ENCODE results near the gene TUBA1C. TPM values are rescaled to one million over a fixed set of nuclear protein-coding genes. Genes with fewer than 3 reads are reported as not detected.
A peak's percentile ranks its signal among the peaks of the same experiment; 100 is the strongest.

The TUBA1C gene
- total RNA-seq, 1 experiment from 2014 or later = 660 TPM

DNA sequence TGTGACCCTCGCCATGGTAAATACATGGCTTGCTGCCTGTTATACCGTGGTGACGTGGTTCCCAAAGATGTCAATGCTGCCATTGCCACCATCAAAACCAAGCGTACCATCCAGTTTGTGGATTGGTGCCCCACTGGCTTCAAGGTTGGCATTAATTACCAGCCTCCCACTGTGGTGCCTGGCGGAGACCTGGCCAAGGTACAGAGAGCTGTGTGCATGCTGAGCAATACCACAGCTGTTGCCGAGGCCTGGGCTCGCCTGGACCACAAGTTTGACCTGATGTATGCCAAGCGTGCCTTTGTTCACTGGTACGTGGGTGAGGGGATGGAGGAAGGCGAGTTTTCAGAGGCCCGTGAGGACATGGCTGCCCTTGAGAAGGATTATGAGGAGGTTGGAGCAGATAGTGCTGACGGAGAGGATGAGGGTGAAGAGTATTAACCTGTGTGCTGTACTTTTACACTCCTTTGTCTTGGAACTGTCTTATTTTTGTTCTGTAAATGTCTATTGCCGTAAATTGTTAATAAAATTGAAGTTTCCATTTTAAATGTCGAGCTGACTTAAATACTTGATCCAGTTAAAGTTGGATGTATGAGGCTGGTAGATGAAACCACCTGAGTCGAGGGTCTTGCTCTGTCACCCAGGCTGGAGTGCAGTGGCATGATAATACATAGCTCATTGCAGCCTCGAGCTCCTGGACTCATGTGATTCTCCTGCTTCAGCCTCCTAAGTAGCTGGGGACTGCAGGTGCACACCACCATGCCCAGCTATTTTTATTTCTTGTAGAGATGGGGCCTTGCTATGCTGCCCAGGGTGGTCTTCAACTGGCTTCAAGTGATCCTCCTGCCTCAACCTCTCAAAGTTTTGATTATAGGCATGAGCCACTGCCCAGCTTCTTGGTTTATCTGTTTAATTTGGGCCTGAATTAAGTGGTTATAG lies 8.2 kb downstream of the TUBA1C start:
- peaks cover 38 to 56% (median 52%) of the 10 kb centered on the region in 3 experiments for H3K36me3 Mint-ChIP-seq (ENCODE audit: insufficient read depth in 1 of 3, low read depth in 3 of 3)
- Histone ChIP-seq H3K27me3 (ENCODE audit: insufficient read depth, low read length) (no peaks in the 10 kb centered on the region), H2BK15ac (ENCODE audit: low read depth, low read length) (no peak overlapping the region), H2AFZ (ENCODE audit: low read length) (no peak overlapping the region), H4K91ac (ENCODE audit: insufficient read length, low read depth, low read length) (no peak overlapping the region), H2BK5ac (ENCODE audit: insufficient read length, low read length) (no peak overlapping the region), H3T11ph (ENCODE audit: low read length) (no peak overlapping the region), H3K4me1 (ENCODE audit: insufficient read depth, low read length) (no peaks in the 10 kb centered on the region), H3K14ac (ENCODE audit: insufficient read depth, low read length) (no peak overlapping the region), H3K79me2 (ENCODE audit: insufficient read depth, low read length) (peaks cover 1% of the 10 kb centered on the region; the same call in 1 of the 2 replicates), H3K79me1 (ENCODE audit: insufficient read depth, low read depth, low read length, poor library complexity, severe bottlenecking) (no peaks in the 10 kb centered on the region), H4K20me1 (ENCODE audit: control insufficient read depth, insufficient read depth, insufficient read length) (peaks cover 4% of the 10 kb centered on the region), H3K18ac (ENCODE audit: insufficient read length, low read depth, low read length) (no peak overlapping the region), H3K23ac (ENCODE audit: insufficient read length, low read depth, low read length) (no peak overlapping the region), H3K9me3 (ENCODE audit: control insufficient read depth, low read depth, low read length) (no peaks in the 10 kb centered on the region), H3K27ac (ENCODE audit: insufficient read length, low read depth, low read length) (no peak overlapping the region), H2BK20ac (ENCODE audit: low read depth, low read length, poor library complexity, severe bottlenecking) (no peak overlapping the region), H3K4ac (ENCODE audit: low read depth, low read length) (no peak overlapping the region), H4K8ac (replicated peaks; ENCODE audit: insufficient read length, low read depth, low read length) (no peak overlapping the region), H2BK12ac (ENCODE audit: insufficient read length, low read depth, low read length) (no peak overlapping the region), H3K4me2 (ENCODE audit: insufficient read depth, insufficient read length, low read length) (no peak overlapping the region), H2AK5ac (ENCODE audit: insufficient read length, low read length) (no peak overlapping the region), H3K9ac (ENCODE audit: extremely low read depth, insufficient read length, low read length) (no peak overlapping the region), H3K23me2 (ENCODE audit: insufficient read length, low read depth, low read length, poor library complexity, severe bottlenecking) (no peaks in the 10 kb centered on the region), H4K5ac (ENCODE audit: insufficient read length, low read depth, low read length) (no peak overlapping the region), H2BK120ac (ENCODE audit: low read depth, low read length, poor library complexity, severe bottlenecking) (no peak overlapping the region), H3K56ac (ENCODE audit: insufficient read length, low read depth, low read length) (no peak overlapping the region)
- no CpG with 5 or more reads among the region's 16 CpGs for WGBS (ENCODE audit: extremely low coverage, insufficient read length, low lambda C conversion rate)
- H3K4me1 Mint-ChIP-seq = peaks cover 8 to 11% of the 10 kb centered on the region in 2 experiments
- H3K27me3 Mint-ChIP-seq (ENCODE audit: low read depth) = no peaks in the 10 kb centered on the region; the same call in 1 of the 2 replicates
- peak overlapping the region in 2 of 3 experiments; percentile 14 to 41; a peak in 2 of 7 replicates for H3K27ac Mint-ChIP-seq
- no peaks in the 10 kb centered on the region for H3K9me3 Mint-ChIP-seq
- no peak overlapping the region; a peak in 1 of 5 replicates for H3K4me3 Mint-ChIP-seq
- TF ChIP-seq, protein P1, sequence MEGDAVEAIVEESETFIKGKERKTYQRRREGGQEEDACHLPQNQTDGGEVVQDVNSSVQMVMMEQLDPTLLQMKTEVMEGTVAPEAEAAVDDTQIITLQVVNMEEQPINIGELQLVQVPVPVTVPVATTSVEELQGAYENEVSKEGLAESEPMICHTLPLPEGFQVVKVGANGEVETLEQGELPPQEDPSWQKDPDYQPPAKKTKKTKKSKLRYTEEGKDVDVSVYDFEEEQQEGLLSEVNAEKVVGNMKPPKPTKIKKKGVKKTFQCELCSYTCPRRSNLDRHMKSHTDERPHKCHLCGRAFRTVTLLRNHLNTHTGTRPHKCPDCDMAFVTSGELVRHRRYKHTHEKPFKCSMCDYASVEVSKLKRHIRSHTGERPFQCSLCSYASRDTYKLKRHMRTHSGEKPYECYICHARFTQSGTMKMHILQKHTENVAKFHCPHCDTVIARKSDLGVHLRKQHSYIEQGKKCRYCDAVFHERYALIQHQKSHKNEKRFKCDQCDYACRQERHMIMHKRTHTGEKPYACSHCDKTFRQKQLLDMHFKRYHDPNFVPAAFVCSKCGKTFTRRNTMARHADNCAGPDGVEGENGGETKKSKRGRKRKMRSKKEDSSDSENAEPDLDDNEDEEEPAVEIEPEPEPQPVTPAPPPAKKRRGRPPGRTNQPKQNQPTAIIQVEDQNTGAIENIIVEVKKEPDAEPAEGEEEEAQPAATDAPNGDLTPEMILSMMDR (conservative IDR thresholded peaks at IDR 0.05) = no peak
- DNase-seq = no peak

All from H9 (cell line).